Esophagus squamous epithelium (tissue), 4 donors: Measurements from ENCODE around the gene CHCHD1.

Experiments used
- POLR2A ChIP-seq, 4 donors: fragments of 450-650 bp; IDR thresholded peaks; one replicate each; pipeline ENCODE4 v1.6.1; 2017; ENCODE audit warnings: antibody characterized with exemption in 4 of 4, mild to moderate bottlenecking in 4 of 4, moderate library complexity in 3 of 4
- TF ChIP-seq, protein P1 (sequence below), 6 experiments: fragments of 450-650 bp in 4 of 6; fragments of 200-600 bp in 2 of 6; sonication (generic) in 2 of 6; IDR thresholded peaks; one replicate each; pipeline ENCODE4 v1.5.1; 2016 to 2019; ENCODE audit warnings: antibody characterized with exemption in 6 of 6, mild to moderate bottlenecking in 4 of 6, moderate library complexity in 4 of 6

DNA sequence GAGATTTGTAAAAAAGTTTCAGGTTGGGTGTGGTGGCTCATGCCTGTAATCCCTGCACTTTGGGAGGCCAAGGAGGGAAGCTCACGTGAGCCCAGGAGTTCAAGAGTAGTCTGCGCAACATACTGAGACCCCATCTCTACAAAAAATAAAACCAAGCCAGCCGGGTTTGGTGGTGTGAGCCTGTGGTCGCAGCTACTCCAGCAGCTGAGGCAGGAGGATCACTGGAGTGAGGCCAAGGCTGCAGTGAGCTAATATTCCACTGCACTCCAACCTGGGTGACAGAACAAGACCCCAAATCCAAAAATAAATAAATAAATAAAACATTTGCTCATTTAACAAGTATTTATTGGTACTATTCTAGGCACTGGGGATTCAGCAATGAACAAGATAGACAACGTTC lies 1.5 kb upstream of the CHCHD1 start:
- TF ChIP-seq, protein P1, sequence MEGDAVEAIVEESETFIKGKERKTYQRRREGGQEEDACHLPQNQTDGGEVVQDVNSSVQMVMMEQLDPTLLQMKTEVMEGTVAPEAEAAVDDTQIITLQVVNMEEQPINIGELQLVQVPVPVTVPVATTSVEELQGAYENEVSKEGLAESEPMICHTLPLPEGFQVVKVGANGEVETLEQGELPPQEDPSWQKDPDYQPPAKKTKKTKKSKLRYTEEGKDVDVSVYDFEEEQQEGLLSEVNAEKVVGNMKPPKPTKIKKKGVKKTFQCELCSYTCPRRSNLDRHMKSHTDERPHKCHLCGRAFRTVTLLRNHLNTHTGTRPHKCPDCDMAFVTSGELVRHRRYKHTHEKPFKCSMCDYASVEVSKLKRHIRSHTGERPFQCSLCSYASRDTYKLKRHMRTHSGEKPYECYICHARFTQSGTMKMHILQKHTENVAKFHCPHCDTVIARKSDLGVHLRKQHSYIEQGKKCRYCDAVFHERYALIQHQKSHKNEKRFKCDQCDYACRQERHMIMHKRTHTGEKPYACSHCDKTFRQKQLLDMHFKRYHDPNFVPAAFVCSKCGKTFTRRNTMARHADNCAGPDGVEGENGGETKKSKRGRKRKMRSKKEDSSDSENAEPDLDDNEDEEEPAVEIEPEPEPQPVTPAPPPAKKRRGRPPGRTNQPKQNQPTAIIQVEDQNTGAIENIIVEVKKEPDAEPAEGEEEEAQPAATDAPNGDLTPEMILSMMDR (IDR thresholded peaks at IDR 0.05), result no peak
- no peak for TF ChIP-seq POLR2A (IDR thresholded peaks at IDR 0.05)
